RWPE1 (cell line): Measurements from ENCODE around the gene ZBED5.

Source experiments
- CTCF ChIA-PET: fragments of 350-600 bp; sonication (Branson Sonifier 250); formaldehyde crosslinking; extraction: SDS; loops from one replicate; lab custom pipeline; 2021; lab: Yijun Ruan, JAX
- POLR2A ChIA-PET: fragments of 400-600 bp; formaldehyde crosslinking; extraction: SDS; loops from one replicate; lab custom pipeline; 2020; ENCODE audit warnings: antibody characterized with exemption; ENCODE audit not compliant: low non-redundant PET; lab: Yijun Ruan, JAX
- DNase-seq: peaks from one replicate; pipeline ENCODE4 v3.0.0; 2012; ENCODE audit warnings: low spot score
- H3K27ac ChIP-seq: fragments of 450-650 bp; 2 replicates; pipeline ENCODE4 v1.5.1; 2017
- CTCF ChIP-seq: fragments of 450-650 bp; conservative IDR thresholded peaks from 2 replicates; pipeline ENCODE4 v1.5.1; 2017; ENCODE audit warnings: low read depth, mild to moderate bottlenecking

The ZBED5 gene

DNA sequence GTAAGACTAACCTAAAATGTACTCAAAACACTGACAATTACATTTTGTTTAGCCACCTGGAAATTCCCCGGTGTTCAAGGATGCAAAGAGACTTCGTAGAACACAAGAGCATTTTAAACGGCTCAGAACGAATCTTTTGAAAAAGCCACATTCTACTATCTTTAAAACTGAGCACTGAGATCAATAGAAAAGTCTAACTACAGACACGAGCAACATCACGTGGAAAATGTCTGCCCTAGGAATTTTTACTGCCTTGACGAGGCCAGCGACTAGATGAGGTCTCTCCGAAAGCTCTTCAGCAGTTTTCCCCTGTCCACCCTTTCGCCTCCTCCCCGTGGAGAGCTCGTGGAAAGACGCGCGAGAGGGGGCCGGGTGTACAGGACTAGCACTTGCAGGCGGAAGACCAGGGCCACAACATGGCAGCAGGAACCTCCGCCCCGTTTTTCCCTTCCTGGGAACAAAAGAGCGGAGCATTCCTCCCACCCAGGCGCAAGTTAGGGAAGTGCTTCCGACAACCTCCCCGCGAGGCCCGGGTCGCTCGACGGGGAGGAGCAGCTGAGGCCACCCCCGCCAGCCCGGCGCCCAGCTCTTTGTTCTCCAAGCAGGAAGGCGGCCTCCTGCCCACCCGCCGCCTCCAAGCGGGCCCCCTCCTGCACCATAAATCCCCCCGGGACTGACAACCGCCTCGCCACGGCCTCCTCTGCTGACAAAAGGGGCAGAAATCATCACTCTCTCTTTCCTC, 50.2 kb downstream of the ZBED5 start:
- POLR2A ChIA-PET = interaction anchor here (0.6 to 0.7 kb wide), 5 partner anchors 50 to 258 kb away, joined by 3 to 8 read pairs (median 4); partner anchors contain the start of gene ZBED5
- peak overlapping the region; percentile 96 for H3K27ac ChIP-seq
- no peak for TF ChIP-seq CTCF
- CTCF ChIA-PET = interaction anchor here (0.8 kb wide), 1 partner anchor 37 kb away, joined by 4 read pairs; no protein-coding TSS in a partner anchor
- peak; percentile 28 for DNase-seq

DNA sequence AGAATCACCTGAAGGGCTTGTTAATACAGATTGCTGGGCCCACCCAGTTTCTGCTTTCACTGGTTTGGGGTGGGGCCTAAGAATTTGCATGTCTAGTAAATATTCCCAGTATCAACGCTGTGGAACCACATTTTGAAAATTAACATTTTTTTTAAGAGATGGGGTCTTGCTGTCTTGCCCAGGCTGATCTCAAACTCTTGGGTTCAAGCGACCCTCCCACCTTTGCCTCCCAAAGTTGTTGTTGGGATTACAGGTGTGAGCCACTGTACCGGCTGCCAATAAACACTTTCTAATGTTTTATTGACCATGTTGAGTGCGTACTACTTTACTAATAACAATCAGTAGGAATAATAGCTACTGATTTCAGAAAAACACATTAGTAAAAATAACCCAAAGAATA, 51.6 kb downstream of the ZBED5 start:
- no peak for DNase-seq
- no peak overlapping the region for H3K27ac ChIP-seq
- no peak for TF ChIP-seq CTCF
- POLR2A ChIA-PET = no interaction called here
- CTCF ChIA-PET = interaction anchor here (0.7 kb wide), 1 partner anchor 128 kb away, joined by 3 read pairs; no protein-coding TSS in a partner anchor

- ChIA-PET POLR2A (no interaction called here), CTCF (interaction anchor here (0.7 kb wide), 1 partner anchor 128 kb away, joined by 3 read pairs; no protein-coding TSS in a partner anchor)
- peak overlapping the region; percentile 56 for H3K27ac ChIP-seq
- TF ChIP-seq CTCF = no peak
- DNase-seq = no peak
Observed at GRCh38 chr11:10805741-10806140, 52.1 kb downstream of the ZBED5 start.

GRCh38 chr11:10803676-10804075, 54.2 kb downstream of the ZBED5 start:
- ChIA-PET POLR2A (interaction anchor here (0.6 kb wide), 1 partner anchor 55 kb away, joined by 3 read pairs; no protein-coding TSS in a partner anchor), CTCF (interaction anchor here (0.6 to 1.5 kb wide), 6 partner anchors 10 to 1435 kb away, joined by 3 to 5 read pairs (median 4); no protein-coding TSS in a partner anchor)
- DNase-seq = no peak
- no peak overlapping the region for H3K27ac ChIP-seq
- TF ChIP-seq CTCF = no peak
